ENCODE measurements around the gene MTRF1.
"Not testable (repeated sequence)": the region's sequence is repeated elsewhere in the genome, so short reads cannot be mapped to it uniquely, and the experiment has no call there.

MTRF1 gene

GRCh38 chr13:41178040-41178439, 85.3 kb downstream of the MTRF1 start:
- in situ Hi-C loops (cut with MboI; ENCODE audit: low sequenced_read_pairs), result no loop called here

GRCh38 chr13:41177616-41178015, 85.8 kb downstream of the MTRF1 start:
- in situ Hi-C loops (cut with MboI; ENCODE audit: low sequenced_read_pairs), result no loop called here

GRCh38 chr13:41175576-41175975, 87.8 kb downstream of the MTRF1 start:
- in situ Hi-C loops (cut with MboI; ENCODE audit: low sequenced_read_pairs), result not testable (repeated sequence)
